HCT116 (cell line): ENCODE measurements around the gene BMP8B. TPM values are rescaled to one million over a fixed set of nuclear protein-coding genes. Genes with fewer than 3 reads are reported as not detected.

Source experiments
- ATAC-seq: fragments of 200-7000 bp; cut with Tn5 transposase; 2 replicates; pipeline ENCODE4 v1.9.1; 2020; ENCODE audit warnings: mild to moderate bottlenecking, moderate library complexity
- BruUV-seq: library from RNA; stranded (reverse); fragments of 400-500 nt; replicated peaks from 2 replicates; lab custom pipeline; 2021; lab: Mats Ljungman, UMichigan
- CTCF ChIA-PET: fragments of 300-600 bp; sonication (Branson Sonifier 250); formaldehyde crosslinking; loops from one replicate; lab custom pipeline; 2021; ENCODE audit warnings: antibody characterized with exemption; lab: Charles Lee
- POLR2A ChIA-PET: fragments of 300-600, 350-600 bp; sonication (Branson Sonifier 250); formaldehyde crosslinking; loops from one replicate; lab custom pipeline; 2021; ENCODE audit warnings: antibody characterized with exemption; lab: Charles Lee
- RAD21 ChIA-PET, 2 experiments: fragments of 300-600 bp; sonication (Branson Sonifier 250); formaldehyde crosslinking; loops; one replicate each; lab custom pipeline; 2023; ENCODE audit warnings: low total read pairs in 2 of 2; ENCODE audit not compliant: uncharacterized antibody in 2 of 2, unreplicated experiment in 2 of 2, low non-redundant PET in 1 of 2; lab: Charles Lee
- DNase-seq: peaks from one replicate; pipeline ENCODE4 v3.0.0-alpha.2; 2010; ENCODE audit warnings: low read depth, low spot score
- H2AFZ ChIP-seq: fragments of 200-600 bp; shearing (Covaris generic), sonication (generic); 2 replicates; pipeline ENCODE4 v1.6.1; 2017; ENCODE audit warnings: low read depth, mixed run types, mixed read lengths, antibody characterized with exemption, low read length; ENCODE audit not compliant: poor library complexity, severe bottlenecking
- H3K27ac ChIP-seq: 2 replicates; pipeline ENCODE4 v1.5.1; 2012; ENCODE audit warnings: low read depth, low read length
- H3K27me3 ChIP-seq: fragments of 200-600 bp; sonication (generic); 2 replicates; pipeline ENCODE4 v1.6.1; 2016; ENCODE audit warnings: mixed run types, low read length, mixed read lengths; ENCODE audit not compliant: insufficient read depth
- H3K36me3 ChIP-seq, 2 experiments: fragments of 200-500 bp in 1 of 2; fragments of 200-600 bp in 1 of 2; sonication (Bioruptor generic) in 1 of 2; sonication (generic) in 1 of 2; 2 replicates each; pipeline versions ENCODE4 v1.5.1 to v1.6.1; 2014 to 2016; ENCODE audit warnings: low read length in 2 of 2, inconsistent platforms in 1 of 2, mixed read lengths in 1 of 2, mixed run types in 1 of 2; ENCODE audit not compliant: insufficient read depth in 2 of 2, control insufficient read depth in 1 of 2
- H3K4me1 ChIP-seq, 2 experiments: fragments of 200-600 bp in 1 of 2; sonication (generic) in 1 of 2; 2 replicates each; pipeline versions ENCODE4 v1.5.1 to v1.6.1; 2012 to 2017; ENCODE audit warnings: low read length in 2 of 2, inconsistent platforms in 1 of 2, mild to moderate bottlenecking in 1 of 2, mixed read lengths in 1 of 2, mixed run types in 1 of 2, moderate library complexity in 1 of 2; ENCODE audit not compliant: insufficient read depth in 2 of 2, control insufficient read depth in 1 of 2
- H3K4me2 ChIP-seq: fragments of 200-600 bp; sonication (generic); 2 replicates; pipeline ENCODE4 v1.6.1; 2017; ENCODE audit warnings: mixed run types, low read length, mixed read lengths
- H3K4me3 ChIP-seq, 2 experiments: fragments of 200-600 bp in 1 of 2; sonication (generic) in 1 of 2; replicated peaks in 1 of 2; 2 replicates each; pipeline ENCODE4 v1.5.1; 2011 to 2016; ENCODE audit warnings: low read length in 2 of 2, control low read depth in 1 of 2, low read depth in 1 of 2, mild to moderate bottlenecking in 1 of 2, mixed read lengths in 1 of 2, mixed run types in 1 of 2
- H3K79me2 ChIP-seq: fragments of 200-600 bp; sonication (generic); 2 replicates; pipeline ENCODE4 v1.6.1; 2017; ENCODE audit warnings: mild to moderate bottlenecking, mixed run types, low read length, moderate library complexity, mixed read lengths; ENCODE audit not compliant: insufficient read depth
- H3K9ac ChIP-seq: fragments of 200-600 bp; sonication (generic); 2 replicates; pipeline ENCODE4 v1.6.1; 2016; ENCODE audit warnings: low read length, mixed read lengths
- H3K9me2 ChIP-seq: fragments of 200-600 bp; sonication (generic), shearing (Covaris generic); 2 replicates; pipeline ENCODE4 v1.6.1; 2017; ENCODE audit warnings: mixed run types, mild to moderate bottlenecking, moderate library complexity; ENCODE audit not compliant: insufficient read depth
- H3K9me3 ChIP-seq, 2 experiments: fragments of 200-500 bp in 1 of 2; fragments of 200-600 bp in 1 of 2; sonication (Bioruptor generic) in 1 of 2; sonication (generic) in 1 of 2; 2 replicates each; pipeline ENCODE4 v1.6.1; 2014 to 2017; ENCODE audit warnings: low read length in 2 of 2, mixed read lengths in 2 of 2, inconsistent platforms in 1 of 2, low read depth in 1 of 2, mild to moderate bottlenecking in 1 of 2, mixed run types in 1 of 2, moderate library complexity in 1 of 2; ENCODE audit not compliant: control insufficient read depth in 1 of 2, insufficient read depth in 1 of 2
- H4K20me1 ChIP-seq: fragments of 200-600 bp; sonication (generic), shearing (Covaris generic); 2 replicates; pipeline ENCODE4 v1.6.1; 2017; ENCODE audit warnings: mixed run types, mild to moderate bottlenecking, moderate library complexity; ENCODE audit not compliant: insufficient read depth
- CBX3 ChIP-seq: IDR thresholded peaks from 2 replicates; pipeline ENCODE4 v1.6.1; 2012; ENCODE audit warnings: low read depth
- CEBPB ChIP-seq: IDR thresholded peaks from 2 replicates; pipeline ENCODE4 v1.6.1; 2012; ENCODE audit warnings: low read depth
- CTCF ChIP-seq, 3 experiments: fragments of 200-600 bp in 1 of 3; sonication (generic) in 1 of 3; IDR thresholded peaks in 2 of 3; conservative IDR thresholded peaks in 1 of 3; 2 replicates each; pipeline ENCODE4 v1.5.1; 2012 to 2017; ENCODE audit warnings: low read depth in 2 of 3, low read length in 2 of 3, antibody characterized with exemption in 1 of 3, borderline replicate concordance in 1 of 3, control low read depth in 1 of 3, mild to moderate bottlenecking in 1 of 3, mixed read lengths in 1 of 3, mixed run types in 1 of 3, moderate library complexity in 1 of 3; ENCODE audit not compliant: insufficient read depth in 1 of 3
- EZH2 ChIP-seq: fragments of 200-600 bp; sonication (generic); IDR thresholded peaks from 2 replicates; pipeline ENCODE4 v1.6.1; 2017; ENCODE audit warnings: antibody characterized with exemption, mixed run types
- EZH2phosphoT487 ChIP-seq: fragments of 200-600 bp; IDR thresholded peaks from 2 replicates; pipeline ENCODE4 v1.6.1; 2018; ENCODE audit warnings: antibody characterized with exemption, borderline replicate concordance
- FOSL1 ChIP-seq: IDR thresholded peaks from 2 replicates; pipeline ENCODE4 v1.6.1; 2012; ENCODE audit warnings: low read depth
- JUND ChIP-seq: IDR thresholded peaks from 2 replicates; pipeline ENCODE4 v1.6.1; 2012
- REST ChIP-seq: IDR thresholded peaks from 2 replicates; pipeline ENCODE4 v1.6.1; 2012; ENCODE audit warnings: low read depth
- SIN3A ChIP-seq: IDR thresholded peaks from 2 replicates; pipeline ENCODE4 v1.6.1; 2012; ENCODE audit warnings: low read depth
- SP1 ChIP-seq: IDR thresholded peaks from 2 replicates; pipeline ENCODE4 v1.6.1; 2012; ENCODE audit warnings: low read depth
- SRF ChIP-seq: IDR thresholded peaks from 2 replicates; pipeline ENCODE4 v1.6.1; 2012; ENCODE audit warnings: low read depth
- TCF7L2 ChIP-seq: IDR thresholded peaks from 2 replicates; pipeline ENCODE4 v1.7.0; 2011; ENCODE audit warnings: borderline replicate concordance, inconsistent platforms; ENCODE audit not compliant: insufficient read depth, insufficient read length; ENCODE audit errors: extremely low read depth
- ZBTB33 ChIP-seq: IDR thresholded peaks from 2 replicates; pipeline ENCODE4 v1.6.1; 2011; ENCODE audit warnings: mild to moderate bottlenecking, low read length, moderate library complexity; ENCODE audit not compliant: insufficient replicate concordance; ENCODE audit errors: extremely low read depth
- ZFX ChIP-seq: fragments of 450-650 bp; IDR thresholded peaks from 2 replicates; pipeline ENCODE4 v1.6.1; 2017
- intact Hi-C: fragments of 100-400 bp; cut with micrococcal nuclease; formaldehyde crosslinking; loops from 2 replicates; pipeline ENCODE4 v1.10.0; 2022
- total RNA-seq: library from RNA; stranded (reverse); gene quantifications from one replicate; pipeline ENCODE4 v1.2.1, GENCODE V29; 2021; ENCODE audit not compliant: unreplicated experiment
- TF ChIP-seq, protein P1 (sequence below): IDR thresholded peaks from 2 replicates; pipeline ENCODE4 v1.6.1; 2012

BMP8B gene
- total RNA-seq, 1 experiment from 2014 or later, result 9.5 TPM

DNA sequence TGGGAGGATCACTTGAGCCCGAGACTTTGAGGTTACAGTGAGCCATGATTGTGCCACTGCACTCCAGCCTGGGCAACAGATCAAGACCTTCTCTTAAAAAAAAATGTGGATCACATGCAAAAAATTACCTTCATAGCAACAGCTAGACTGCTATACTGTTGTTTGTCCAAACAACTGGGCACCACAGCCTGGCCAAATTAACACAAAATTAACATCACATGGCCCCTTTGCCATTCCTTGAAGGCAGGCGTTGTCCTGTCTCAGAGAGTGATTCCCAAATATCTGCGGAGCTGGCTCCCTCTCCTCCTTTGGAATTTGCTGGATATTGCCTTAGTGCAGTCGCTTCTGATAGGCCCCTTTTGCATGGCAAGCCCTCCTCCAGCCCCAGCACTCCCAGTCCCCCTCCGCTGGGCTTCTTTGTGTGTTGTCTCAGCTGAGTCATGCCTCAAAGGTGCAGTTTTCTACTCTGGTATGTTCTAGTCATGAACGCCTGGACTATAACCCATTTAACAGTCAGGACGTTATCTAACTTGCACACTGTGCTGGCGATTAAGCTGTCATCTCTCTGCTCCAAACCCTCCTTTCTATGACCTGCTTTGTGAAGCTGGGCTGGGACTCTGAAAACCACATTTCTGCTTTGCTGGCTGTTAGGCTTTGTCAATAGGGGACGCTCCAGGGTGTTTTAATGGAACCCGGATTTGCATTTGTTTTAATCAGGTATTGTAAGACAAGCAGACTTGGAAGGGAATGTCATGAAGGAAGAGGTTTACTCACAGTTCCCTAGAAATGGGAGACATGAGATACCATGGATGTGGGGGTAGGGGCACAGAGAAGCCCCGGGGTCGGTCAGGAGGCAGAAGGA lies 77.3 kb downstream of the BMP8B start:
- no peaks in the 10 kb centered on the region for H3K9me2 ChIP-seq
- H3K79me2 ChIP-seq, result no peaks in the 10 kb centered on the region
- no peak overlapping the region for H3K4me3 ChIP-seq
- ChIA-PET POLR2A (no interaction called here), RAD21 (no interaction called here), CTCF (interaction anchor here (1.0 kb wide), 2 partner anchors 53 to 105 kb away, joined by 3 read pairs; no protein-coding TSS in a partner anchor)
- H3K9me3 ChIP-seq, result no peaks in the 10 kb centered on the region
- ATAC-seq (no peak), DNase-seq (no peak)
- H4K20me1 ChIP-seq, result no peaks in the 10 kb centered on the region
- intact Hi-C loops, result no loop called here
- no peak overlapping the region for H3K27ac ChIP-seq
- BruUV-seq, result no TSS peak
- TF ChIP-seq EZH2 (no peak), SIN3A (no peak), ZFX (no peak), FOSL1 (no peak), SRF (no peak), REST (no peak), CEBPB (no peak), CBX3 (no peak), JUND (no peak), SP1 (no peak), CTCF (IDR thresholded peaks at IDR 0.05 in 2 of 3, conservative IDR thresholded peaks at IDR 0.05 in 1 of 3; ENCODE audit: borderline replicate concordance in 1 of 3, insufficient read depth in 1 of 3, low read depth in 2 of 3, low read length in 2 of 3) (no peak), ZBTB33 (no peak), TCF7L2 (no peak), EZH2phosphoT487 (no peak)
- TF ChIP-seq, protein P1, sequence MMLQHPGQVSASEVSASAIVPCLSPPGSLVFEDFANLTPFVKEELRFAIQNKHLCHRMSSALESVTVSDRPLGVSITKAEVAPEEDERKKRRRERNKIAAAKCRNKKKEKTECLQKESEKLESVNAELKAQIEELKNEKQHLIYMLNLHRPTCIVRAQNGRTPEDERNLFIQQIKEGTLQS, result no peak
- no peak overlapping the region for H2AFZ ChIP-seq
- H3K4me1 ChIP-seq, result no peaks in the 10 kb centered on the region
- H3K36me3 ChIP-seq, result no peaks in the 10 kb centered on the region
- no peak overlapping the region for H3K4me2 ChIP-seq
- H3K27me3 ChIP-seq, result no peaks in the 10 kb centered on the region
- H3K9ac ChIP-seq, result no peak overlapping the region
